ENCODE measurements around the gene TBC1D9B.

Gene TBC1D9B

GRCh38 chr5:179912386-179912785, 4.7 kb upstream of the TBC1D9B start:
- no peak for TF ChIP-seq CTCF (IDR thresholded peaks at IDR 0.05; ENCODE audit: extremely low read depth, insufficient read depth, missing control alignments)
- in situ Hi-C loops (cut with MboI; ENCODE audit: low pct_unique_long_range_greater_than_20kb, low sequenced_read_pairs, unreplicated experiment): no loop called here
- DNase-seq (ENCODE audit: low spot score): no peak

- DNase-seq (ENCODE audit: low spot score): no peak
- in situ Hi-C loops (cut with MboI; ENCODE audit: low pct_unique_long_range_greater_than_20kb, low sequenced_read_pairs, unreplicated experiment): loop anchor here (10.0 kb wide), 1 partner anchor 114 kb away; the partner anchor contains the start of gene LTC4S
- no peak for TF ChIP-seq CTCF (IDR thresholded peaks at IDR 0.05; ENCODE audit: extremely low read depth, insufficient read depth, missing control alignments)
Observed at GRCh38 chr5:179909224-179909623, 1.5 kb upstream of the TBC1D9B start.

DNA sequence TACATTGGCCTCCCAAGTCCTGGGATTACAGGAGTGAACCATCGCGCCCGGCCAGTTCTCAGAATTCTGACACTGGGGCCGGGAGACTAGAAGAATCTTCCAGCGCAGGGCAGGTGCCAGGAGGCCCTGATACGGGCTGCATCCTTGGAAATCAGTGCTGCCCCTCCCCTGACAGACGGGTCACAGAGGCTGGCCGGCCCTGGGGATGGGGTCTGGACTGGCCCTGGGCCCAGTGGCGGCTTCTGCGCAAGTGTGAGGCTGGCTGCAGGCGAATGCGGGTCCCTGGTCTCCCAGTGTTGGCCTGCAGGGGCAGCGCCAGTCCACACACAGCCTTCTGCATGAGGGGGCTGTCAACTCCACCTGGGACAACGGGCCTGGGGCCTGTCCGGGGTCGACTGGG, 831 bp upstream of the TBC1D9B start:
- no peak for TF ChIP-seq CTCF (IDR thresholded peaks at IDR 0.05; ENCODE audit: extremely low read depth, insufficient read depth, missing control alignments)
- no peak for DNase-seq (ENCODE audit: low spot score)
- in situ Hi-C loops (cut with MboI; ENCODE audit: low pct_unique_long_range_greater_than_20kb, low sequenced_read_pairs, unreplicated experiment): loop anchor here (10.0 kb wide), 1 partner anchor 114 kb away; the partner anchor contains the start of gene LTC4S

DNA sequence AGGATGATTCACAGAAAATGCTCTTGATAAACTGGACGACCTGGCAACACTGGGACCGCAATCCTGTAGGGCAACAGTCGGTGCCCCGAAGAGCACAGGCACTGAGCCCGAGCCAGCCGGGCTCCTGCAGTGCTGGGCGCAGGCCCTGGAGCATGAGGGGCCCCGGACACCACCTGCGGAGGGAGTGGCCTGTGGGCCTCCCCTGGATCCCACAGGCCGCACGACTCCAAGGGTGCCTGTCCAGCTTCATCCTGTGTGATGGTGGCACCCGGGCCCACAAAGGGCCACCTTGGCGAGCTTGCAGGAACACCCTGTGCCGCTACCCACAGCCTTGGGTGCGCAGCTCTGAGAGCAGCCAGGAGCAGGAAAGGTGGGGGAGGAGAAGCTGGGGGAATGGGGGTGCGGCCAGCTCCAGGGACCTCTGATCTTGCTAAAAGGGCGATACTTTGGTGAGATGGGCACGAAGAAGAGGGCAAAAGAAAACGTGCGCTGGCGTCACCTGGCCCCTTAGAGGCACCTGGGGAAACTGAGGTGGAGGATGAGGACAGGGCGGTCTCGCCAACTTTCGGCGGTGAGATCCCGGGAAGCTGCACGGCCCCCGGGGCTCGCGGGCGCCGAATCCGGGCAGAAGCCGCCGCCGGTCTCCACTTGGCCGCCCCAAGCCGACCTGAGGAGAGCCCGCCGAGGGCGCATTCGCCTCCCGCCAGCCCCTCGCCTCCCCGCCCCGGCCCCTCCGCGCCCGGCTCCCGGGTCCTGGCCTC, 722 bp downstream of the TBC1D9B start:
- no peak for TF ChIP-seq CTCF (IDR thresholded peaks at IDR 0.05; ENCODE audit: extremely low read depth, insufficient read depth, missing control alignments)
- DNase-seq (ENCODE audit: low spot score): no peak
- in situ Hi-C loops (cut with MboI; ENCODE audit: low pct_unique_long_range_greater_than_20kb, low sequenced_read_pairs, unreplicated experiment): loop anchor here (10.0 kb wide), 1 partner anchor 112 kb away; the partner anchor contains the start of gene LTC4S

DNA sequence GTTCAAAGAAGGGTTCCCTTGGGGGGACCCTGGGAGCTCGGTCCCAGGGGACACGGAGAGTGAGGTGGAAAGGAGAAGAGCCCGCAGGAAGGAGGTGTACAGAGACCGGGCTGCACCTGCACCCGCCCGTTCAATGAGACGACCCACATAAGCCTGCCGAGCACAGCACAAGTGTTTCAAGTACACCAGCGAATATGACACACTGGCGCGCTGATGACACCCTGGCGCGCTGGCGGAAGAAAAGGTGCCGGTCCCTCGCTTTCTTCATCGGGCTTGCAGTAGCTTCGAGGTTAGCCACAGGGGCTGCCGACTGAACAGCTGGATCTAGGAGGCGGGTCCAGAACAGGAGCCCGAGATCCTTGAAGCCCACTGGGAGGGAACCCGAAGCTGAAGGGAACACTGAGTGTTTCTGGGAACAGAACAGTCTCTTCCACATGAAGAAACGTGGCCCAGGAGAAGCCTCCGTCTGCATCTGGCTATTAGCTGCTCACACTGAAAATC, 1.4 kb downstream of the TBC1D9B start:
- DNase-seq (ENCODE audit: low spot score): no peak
- TF ChIP-seq CTCF (IDR thresholded peaks at IDR 0.05; ENCODE audit: extremely low read depth, insufficient read depth, missing control alignments): no peak
- in situ Hi-C loops (cut with MboI; ENCODE audit: low pct_unique_long_range_greater_than_20kb, low sequenced_read_pairs, unreplicated experiment): loop anchor here (10.0 kb wide), 1 partner anchor 112 kb away; the partner anchor contains the start of gene LTC4S

DNA sequence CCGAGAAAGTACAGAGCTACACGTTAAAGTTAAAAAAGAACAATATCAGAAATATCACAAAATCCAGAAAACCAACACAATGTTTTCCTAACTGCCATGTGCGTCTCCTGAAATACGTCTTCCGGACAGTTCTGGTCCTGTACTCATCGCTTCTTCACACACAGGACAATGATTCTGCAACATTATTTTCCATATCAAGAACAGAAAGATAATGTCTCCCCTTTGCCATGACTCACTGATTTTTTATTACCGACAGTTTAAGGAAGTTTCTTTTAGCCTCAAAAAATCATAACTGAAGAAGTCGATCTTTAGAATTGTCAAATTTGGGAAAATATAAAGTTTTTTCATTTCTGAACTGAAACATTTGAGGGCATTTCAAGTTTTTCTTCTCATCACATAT, 2.5 kb downstream of the TBC1D9B start:
- no peak for DNase-seq (ENCODE audit: low spot score)
- in situ Hi-C loops (cut with MboI; ENCODE audit: low pct_unique_long_range_greater_than_20kb, low sequenced_read_pairs, unreplicated experiment): loop anchor here (10.0 kb wide), 1 partner anchor 110 kb away; the partner anchor contains the start of gene LTC4S
- TF ChIP-seq CTCF (IDR thresholded peaks at IDR 0.05; ENCODE audit: extremely low read depth, insufficient read depth, missing control alignments): no peak

Measured in GM13977 (cell line).